Keratinocyte (primary cell): ENCODE results near the gene PHF2.

ENCODE experiments used
- CTCF ChIP-seq, 3 experiments: IDR thresholded peaks in 1 of 3; conservative IDR thresholded peaks in 1 of 3; optimal IDR thresholded peaks in 1 of 3; 2 replicates in 2 of 3; 3 replicates in 1 of 3; pipeline versions ENCODE3 to v1.5.1; 2011; ENCODE audit warnings: low read length in 3 of 3, mild to moderate bottlenecking in 3 of 3, moderate library complexity in 2 of 3, control low read depth in 1 of 3, inconsistent platforms in 1 of 3; ENCODE audit not compliant: insufficient read depth in 2 of 3; ENCODE audit errors: extremely low read depth in 1 of 3
- EZH2 ChIP-seq: IDR thresholded peaks from one replicate; pipeline ENCODE4 v1.6.1; 2012; ENCODE audit warnings: inconsistent platforms, mild to moderate bottlenecking, low read length, moderate library complexity

- no peak for TF ChIP-seq CTCF (optimal IDR thresholded peaks at IDR 0.05 in 1 of 3, IDR thresholded peaks at IDR 0.05 in 1 of 3, conservative IDR thresholded peaks at IDR 0.05 in 1 of 3; ENCODE audit: extremely low read depth in 1 of 3, insufficient read depth in 2 of 3, low read length in 3 of 3)
- TF ChIP-seq EZH2, result no peak
Observed at GRCh38 chr9:93599571-93600403, 23.4 kb downstream of the PHF2 start.
